Measurements from ENCODE around the gene NCOA1. TPM values are rescaled to one million over a fixed set of nuclear protein-coding genes. Genes with fewer than 3 reads are reported as not detected.

NCOA1 gene
- total and polyA plus RNA-seq, 10 of the 15 experiments (the other 5 are each of a cell fraction or from before 2014, with no cell fraction given) = 1.8 to 35.6 (median 6.1) TPM

GRCh38 chr2:24683408-24683807, 192.4 kb downstream of the NCOA1 start (continued):
- TF ChIP-seq TCF3 (IDR thresholded peaks at IDR 0.05; ENCODE audit: borderline replicate concordance, insufficient read depth, low read depth, low read length) = no peak
- no peak for TF ChIP-seq CBX3 (IDR thresholded peaks at IDR 0.05; ENCODE audit: borderline replicate concordance, low read depth)
- TF ChIP-seq YBX1 (IDR thresholded peaks at IDR 0.05) = no peak
- no peak for TF ChIP-seq NFYA (IDR thresholded peaks at IDR 0.05; ENCODE audit: borderline replicate concordance, low read depth, low read length)
- TF ChIP-seq CBX5 (IDR thresholded peaks at IDR 0.05; ENCODE audit: low read depth) = no peak
- no peak for TF ChIP-seq PBX3 (IDR thresholded peaks at IDR 0.05; ENCODE audit: insufficient replicate concordance, low read depth, low read length)
- TF ChIP-seq RAD51 (IDR thresholded peaks at IDR 0.05) = no peak
- TF ChIP-seq SIX5 (IDR thresholded peaks at IDR 0.05; ENCODE audit: low read depth, low read length, severe bottlenecking) = no peak
- TF ChIP-seq ZNF207 (IDR thresholded peaks at IDR 0.05; ENCODE audit: borderline replicate concordance) = no peak
- TF ChIP-seq ZZZ3 (IDR thresholded peaks at IDR 0.05; ENCODE audit: control insufficient read depth, insufficient read length, low read depth) = no peak
- no peak for TF ChIP-seq NRF1 (conservative IDR thresholded peaks at IDR 0.05; ENCODE audit: low read depth, low read length)
- TF ChIP-seq RFX5 (IDR thresholded peaks at IDR 0.05; ENCODE audit: low read depth, low read length) = no peak
- TF ChIP-seq HDGF (IDR thresholded peaks at IDR 0.05) = no peak
- TF ChIP-seq TCF7 (IDR thresholded peaks at IDR 0.05; ENCODE audit: borderline replicate concordance) = no peak

GRCh38 chr2:24690524-24690923, 199.5 kb downstream of the NCOA1 start:
- Histone ChIP-seq H3K9me3 (replicated peaks; ENCODE audit: control insufficient read depth, insufficient read depth, low read length) (no peaks in the 10 kb centered on the region), H3K4me2 (ENCODE audit: control insufficient read depth, insufficient read depth) (no peak overlapping the region), H4K20me1 (ENCODE audit: control insufficient read depth, insufficient read depth) (no peaks in the 10 kb centered on the region), H3K36me3 (ENCODE audit: control insufficient read depth in 2 of 2, insufficient read depth in 2 of 2, low read length in 1 of 2) (peaks cover 0 to 4% of the 10 kb centered on the region in 2 experiments; a peak in 2 of 4 replicates), H3K27me3 (replicated peaks in 1 of 2; ENCODE audit: control insufficient read depth in 2 of 2, insufficient read depth in 2 of 2, low read length in 1 of 2) (no peaks in the 10 kb centered on the region), H3K4me3 (no peak overlapping the region), H3K4me1 (ENCODE audit: control insufficient read depth, insufficient read depth, low read length) (no peaks in the 10 kb centered on the region), H3K9ac (ENCODE audit: control insufficient read depth, insufficient read depth, low read length) (no peak overlapping the region), H3K27ac (ENCODE audit: control insufficient read depth, insufficient read depth) (no peak overlapping the region), H2AFZ (ENCODE audit: control insufficient read depth, low read depth, low read length) (no peak overlapping the region), H3K79me2 (ENCODE audit: control insufficient read depth, insufficient read depth, low read length) (no peaks in the 10 kb centered on the region)
- intact Hi-C loops (cut with micrococcal nuclease; ENCODE audit: unreplicated experiment) (no loop called here), in situ Hi-C loops (cut with MboI) (no loop called here)
- no peak for DNase-seq (ENCODE audit: low read depth, low spot score)
- no TSS peak for BruUV-seq (replicated peaks)
- WGBS (ENCODE audit: insufficient coverage, insufficient replicate concordance, low lambda C conversion rate, missing lambda C conversion rate) = 86% methylated on average over 4 of the region's 4 CpGs
- ChIA-PET CTCF (interaction anchor here (0.6 kb wide), 1 partner anchor 133 kb away, joined by 3 read pairs; no protein-coding TSS in a partner anchor), SMC1A (ENCODE audit: uncharacterized antibody, unreplicated experiment) (interaction anchor here (0.6 to 0.7 kb wide), 2 partner anchors 127 to 268 kb away, joined by 3 read pairs; no protein-coding TSS in a partner anchor), POLR2A (interaction anchor here (0.6 kb wide), 1 partner anchor 138 kb away, joined by 4 read pairs; no protein-coding TSS in a partner anchor), RAD21 (ENCODE audit: unreplicated experiment) (no interaction called here)
- ATAC-seq = no peak
- no peak for FAIRE-seq
- TF ChIP-seq SIX5 (IDR thresholded peaks at IDR 0.05; ENCODE audit: low read depth, low read length, severe bottlenecking) = no peak
- TF ChIP-seq HSF1 (IDR thresholded peaks at IDR 0.05; ENCODE audit: low read depth, low read length) = no peak
- no peak for TF ChIP-seq MAX (IDR thresholded peaks at IDR 0.05; ENCODE audit: low read depth, low read length)
- no peak for TF ChIP-seq NFYB (IDR thresholded peaks at IDR 0.05; ENCODE audit: insufficient read depth, low read depth, low read length)

Measured in GM12878 (cell line).